Ureter (tissue), 1 donor: Measurements from ENCODE around the gene CDV3. TPM values are rescaled to one million over a fixed set of nuclear protein-coding genes. Genes with fewer than 3 reads are reported as not detected.
A peak's percentile ranks its signal among the peaks of the same experiment; 100 is the strongest.
"Not testable (repeated sequence)": the region's sequence is repeated elsewhere in the genome, so short reads cannot be mapped to it uniquely, and the experiment has no call there.

Experiments used
- DNase-seq: peaks from one replicate; pipeline ENCODE4 v3.0.0-alpha.2; 2020; ENCODE audit warnings: low spot score
- total RNA-seq: library from RNA; stranded (reverse); gene quantifications from one replicate; pipeline ENCODE4 v1.2.4, GENCODE V29; 2023
- donor health status: DM: yes; HTN: yes; CAD: no.

The CDV3 gene
- total RNA-seq: 127 TPM

DNA sequence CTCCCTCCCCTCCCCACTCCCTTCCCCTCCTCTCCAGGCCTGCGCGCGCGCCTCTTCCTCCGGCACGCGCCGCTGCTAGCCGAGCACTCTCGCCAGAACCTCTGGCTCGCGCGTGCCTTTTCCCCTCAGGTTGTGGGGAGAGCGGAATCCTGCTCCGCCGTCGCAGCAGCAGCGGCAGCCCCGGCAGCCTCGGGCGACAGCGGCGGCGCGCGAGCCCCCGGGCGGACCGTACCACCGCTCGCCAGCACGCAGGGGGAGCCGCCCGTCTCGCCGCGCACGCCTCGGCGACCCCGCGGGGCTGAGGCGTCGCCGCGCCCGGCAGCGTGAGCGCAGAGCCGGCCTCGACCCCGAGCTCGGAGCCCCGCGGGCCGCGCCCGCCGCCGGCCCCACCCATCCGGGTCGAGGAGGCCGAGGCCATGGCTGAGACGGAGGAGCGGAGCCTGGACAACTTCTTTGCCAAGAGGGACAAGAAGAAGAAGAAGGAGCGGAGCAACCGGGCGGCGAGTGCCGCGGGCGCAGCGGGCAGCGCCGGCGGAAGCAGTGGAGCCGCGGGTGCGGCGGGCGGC is at the start of gene CDV3:
CDV3 (plus strand) TSS at position 58 of the 566 bp plus-strand sequence; CDS start at position 417, 359 bp downstream.
- DNase-seq: peak; percentile 65

DNA sequence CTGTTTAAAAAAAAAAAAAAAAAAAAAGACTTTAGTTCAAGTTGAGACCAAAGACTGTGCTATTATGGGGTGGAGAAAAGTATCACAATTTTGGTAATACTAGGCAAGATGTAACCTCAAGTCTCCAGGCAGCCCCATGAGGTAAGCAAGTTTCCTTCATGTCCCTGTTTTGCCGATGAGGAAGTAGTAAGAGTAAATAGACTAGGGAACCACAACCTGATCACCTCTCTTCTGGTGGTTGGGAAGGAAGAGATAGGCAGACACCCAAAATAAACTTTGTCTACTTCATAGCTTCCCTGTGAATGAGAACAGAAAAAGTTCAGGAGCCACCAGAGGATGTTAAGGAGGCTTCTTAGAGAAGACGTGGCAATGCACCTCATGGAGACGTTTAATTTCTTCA is 49.7 kb upstream of the CDV3 start:
- DNase-seq: not testable (repeated sequence)

- DNase-seq: no peak
Measured at GRCh38 chr3:133525435-133525834, 48.1 kb upstream of the CDV3 start.

- no peak for DNase-seq
Measured at GRCh38 chr3:133527081-133527715, 46.3 kb upstream of the CDV3 start.

GRCh38 chr3:133529809-133530208 is 43.7 kb upstream of the CDV3 start:
- no peak for DNase-seq

- no peak for DNase-seq
Measured at GRCh38 chr3:133531981-133532380, 41.5 kb upstream of the CDV3 start.

GRCh38 chr3:133532951-133533350 is 40.5 kb upstream of the CDV3 start:
- no peak for DNase-seq

DNA sequence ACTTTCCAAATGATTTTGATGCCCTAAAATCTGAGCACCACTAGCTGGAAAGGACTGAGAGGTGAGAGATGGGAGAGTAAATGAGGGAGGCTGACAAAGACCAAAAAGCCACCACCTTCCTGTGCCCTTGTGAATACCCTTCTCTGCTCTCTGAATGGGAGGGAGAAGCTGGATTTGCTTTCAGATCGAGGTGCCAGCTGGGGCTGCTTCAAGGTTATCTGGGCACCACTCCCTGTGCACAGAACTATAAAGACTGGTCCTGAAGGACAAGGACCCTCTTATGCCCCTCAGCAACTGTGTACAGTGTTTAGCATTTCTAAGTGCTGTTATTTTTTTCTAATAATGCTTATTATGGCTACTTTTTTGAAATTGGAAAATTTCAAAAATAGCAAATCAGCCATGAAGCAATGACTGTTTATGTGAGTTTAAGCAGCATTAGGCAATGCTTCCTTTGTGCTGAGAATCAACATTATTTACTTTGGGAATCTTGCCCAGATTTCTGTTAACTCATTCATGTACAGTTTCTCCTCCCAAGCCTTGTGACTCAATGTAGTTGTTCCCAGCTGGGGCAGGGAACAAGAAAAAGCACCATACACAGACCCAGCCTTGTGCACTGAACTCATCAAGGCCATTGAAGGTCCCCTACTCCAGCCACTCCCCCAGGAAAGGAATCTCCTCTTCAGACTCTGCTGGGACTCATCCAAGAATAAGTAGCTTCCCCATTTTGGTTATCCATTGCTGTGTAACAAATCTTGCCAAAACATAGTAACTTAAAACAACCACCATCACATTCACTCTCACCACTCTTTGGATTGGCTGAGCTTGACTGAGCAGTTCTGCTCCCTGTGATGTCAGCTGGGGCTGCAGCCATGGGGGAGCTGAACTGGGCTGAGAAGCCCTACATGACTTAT is 37.3 kb upstream of the CDV3 start:
- DNase-seq: no peak

- not testable (repeated sequence) for DNase-seq
Measured at GRCh38 chr3:133537131-133537530, 36.4 kb upstream of the CDV3 start.

GRCh38 chr3:133538154-133538553 is 35.3 kb upstream of the CDV3 start:
- no peak for DNase-seq

- DNase-seq: no peak
Measured at GRCh38 chr3:133540896-133541674, 32.4 kb upstream of the CDV3 start.

- DNase-seq: no peak
Measured at GRCh38 chr3:133542871-133543270, 30.6 kb upstream of the CDV3 start.

DNA sequence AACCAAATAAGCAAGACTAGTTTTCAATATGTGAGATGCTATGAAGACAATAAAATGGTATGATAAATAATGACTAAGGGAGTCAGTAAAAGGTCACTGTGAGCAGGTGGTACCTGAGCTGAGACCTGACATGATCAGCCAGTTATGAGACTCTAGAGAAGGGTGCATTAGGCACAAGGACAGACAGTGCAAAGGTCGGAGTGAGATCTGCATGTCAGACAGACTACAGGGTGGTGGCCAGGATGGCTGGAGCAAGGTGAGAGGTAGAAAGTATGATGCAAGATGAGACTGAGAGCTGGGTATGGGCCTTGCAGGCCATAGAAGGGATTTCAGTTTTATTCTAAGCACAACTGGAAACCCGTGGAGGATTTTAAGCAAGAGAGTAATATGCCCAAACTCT is 28.5 kb upstream of the CDV3 start:
- not testable (repeated sequence) for DNase-seq

GRCh38 chr3:133547432-133548041 is 25.9 kb upstream of the CDV3 start:
- DNase-seq: no peak

GRCh38 chr3:133548090-133548489 is 25.4 kb upstream of the CDV3 start:
- no peak for DNase-seq

DNA sequence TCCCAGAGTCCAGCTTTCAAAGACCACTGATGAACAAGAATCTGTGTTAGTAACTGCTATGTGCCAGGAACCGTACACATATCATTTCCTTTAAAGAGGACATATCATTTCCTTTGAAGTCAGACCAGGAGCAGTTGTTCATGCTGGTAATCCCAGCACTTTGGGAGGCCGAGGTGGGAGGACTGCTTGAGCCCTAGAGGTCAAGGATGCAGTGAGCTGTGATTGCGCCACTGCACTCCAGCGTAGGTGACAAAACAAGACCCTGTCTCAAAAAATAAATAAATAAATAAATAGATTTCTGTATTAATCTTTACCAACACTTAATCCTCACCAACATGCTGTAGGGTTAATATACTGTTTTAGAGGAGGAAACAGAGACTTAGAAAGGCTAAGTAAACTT is 23.9 kb upstream of the CDV3 start:
- no peak for DNase-seq

DNA sequence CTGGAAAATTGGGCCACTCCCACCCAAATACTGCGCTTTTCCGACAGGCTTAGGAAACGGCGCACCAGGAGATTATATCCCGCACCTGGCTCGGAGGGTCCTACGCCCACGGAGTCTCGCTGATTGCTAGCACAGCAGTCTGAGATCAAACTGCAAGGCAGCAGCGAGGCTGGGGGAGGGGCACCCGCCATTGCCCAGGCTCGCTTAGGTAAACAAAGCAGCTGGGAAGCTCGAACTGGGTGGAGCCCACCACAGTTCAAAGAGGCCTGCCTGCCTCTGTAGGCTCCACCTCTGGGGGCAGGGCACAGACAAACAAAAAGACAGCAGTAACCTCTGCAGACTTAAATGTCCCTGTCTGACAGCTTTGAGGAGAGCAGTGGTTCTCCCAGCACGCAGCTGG is 21.9 kb upstream of the CDV3 start:
- not testable (repeated sequence) for DNase-seq

GRCh38 chr3:133561679-133562078 is 11.8 kb upstream of the CDV3 start:
- no peak for DNase-seq

DNA sequence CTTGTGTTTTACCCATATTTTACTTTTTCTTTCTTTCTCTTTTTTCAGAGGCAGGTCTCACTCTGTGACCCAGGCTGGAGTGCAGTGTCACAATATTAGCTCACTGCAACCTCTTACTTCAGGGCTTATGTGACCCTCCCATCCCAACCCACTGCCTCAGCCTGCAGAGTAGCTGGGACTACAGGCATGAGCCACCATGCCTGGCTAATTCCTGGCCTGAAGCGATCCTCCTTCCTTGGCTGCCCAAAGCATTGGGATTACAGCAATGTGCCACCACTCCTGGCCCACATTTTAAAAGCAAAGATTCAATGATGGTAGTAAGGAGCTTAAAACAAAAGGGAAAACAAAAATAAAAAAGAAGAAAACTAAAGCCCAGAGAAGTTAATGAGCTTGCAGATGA is 11.1 kb upstream of the CDV3 start:
- no peak for DNase-seq

DNA sequence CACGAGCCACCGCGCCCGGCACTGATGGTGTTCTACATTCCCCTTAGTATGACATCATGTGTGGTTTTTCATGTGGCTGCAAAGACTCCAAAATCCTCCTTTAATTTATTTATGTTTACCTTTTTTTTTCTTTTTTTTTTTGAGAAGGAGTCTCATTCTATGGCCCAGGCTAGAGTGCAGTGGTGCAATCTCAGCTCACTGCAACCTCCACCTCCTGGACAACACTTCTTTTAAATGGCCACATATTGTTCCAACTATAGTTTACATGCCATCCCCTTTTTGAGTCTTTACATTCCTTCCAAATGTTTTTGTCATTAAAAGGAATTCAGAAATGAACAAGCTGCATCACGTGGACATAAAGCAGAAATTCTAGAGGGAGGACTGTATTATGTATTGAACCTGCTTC is 10.3 kb upstream of the CDV3 start:
- DNase-seq: no peak

- no peak for DNase-seq
Measured at GRCh38 chr3:133563816-133564215, 9.7 kb upstream of the CDV3 start.
